Psoas muscle (tissue), 8 donors: Measurements from ENCODE around the gene HORMAD1. TPM values are rescaled to one million over a fixed set of nuclear protein-coding genes. Genes with fewer than 3 reads are reported as not detected.
A peak's percentile ranks its signal among the peaks of the same experiment; 100 is the strongest.

Experiments used
- ATAC-seq, 4 donors: fragments of 200-7000 bp; cut with Tn5 transposase; one replicate each; pipeline ENCODE4 v1.9.1; 2020; ENCODE audit warnings: moderate library complexity in 3 of 4, mild to moderate bottlenecking in 2 of 4
- DNase-seq, 2 donors: peaks; one replicate each; pipeline ENCODE4 v3.0.0-alpha.2; 2020
- H3K27ac ChIP-seq: fragments of 200-600 bp; one replicate; pipeline ENCODE4 v1.8.0; 2022
- H3K27me3 ChIP-seq, 3 donors: fragments of 200-600 bp in 1 of 3; one replicate each; pipeline versions ENCODE4 v1.6.1 to v1.8.0; 2013 to 2022; ENCODE audit warnings: low read length in 2 of 3, mild to moderate bottlenecking in 2 of 3, moderate library complexity in 1 of 3; ENCODE audit not compliant: insufficient read depth in 3 of 3
- H3K36me3 ChIP-seq, 2 donors: fragments of 200-600 bp in 1 of 2; one replicate each; pipeline versions ENCODE4 v1.6.1 to v1.8.0; 2013 to 2022; ENCODE audit warnings: low read depth in 1 of 2, mild to moderate bottlenecking in 1 of 2, moderate library complexity in 1 of 2; ENCODE audit not compliant: insufficient read depth in 1 of 2
- H3K4me1 ChIP-seq: fragments of 200-600 bp; one replicate; pipeline ENCODE4 v1.8.0; 2022
- H3K4me3 ChIP-seq: fragments of 200-600 bp; one replicate; pipeline ENCODE4 v1.8.0; 2022; ENCODE audit warnings: mild to moderate bottlenecking
- H3K9me3 ChIP-seq: fragments of 200-600 bp; one replicate; pipeline ENCODE4 v1.8.0; 2022
- CTCF ChIP-seq: fragments of 200-600 bp; IDR thresholded peaks from one replicate; pipeline ENCODE4 v1.8.0; 2022; ENCODE audit warnings: antibody characterized with exemption
- WGBS, 3 donors: extraction: QIAGEN DNeasy Blood & Tissue Kit; methylation state at CpG; one replicate each; pipeline versions ENCODE4 v1.1.6 to v1.1.7; 2013; 5-methylcytosine and 5-hydroxymethylcytosine counted together
- intact Hi-C, 2 donors: fragments of 100-400 bp; cut with DNase I; formaldehyde crosslinking; loops; one replicate each; pipeline versions ENCODE4 v1.11.0 to v1.14.2; 2022
- polyA plus RNA-seq, 3 donors: library from polyadenylated mRNA; stranded (reverse); fragments of 200-250 nt; gene quantifications; one replicate each; pipeline ENCODE4 v1.2.3, GENCODE V29; 2013
- total RNA-seq, 4 donors: library from RNA; stranded (reverse); fragmentation: NEBNext Ultra II Directional in 2 of 4; extraction: Animal tissue kit (Norgen Biotek cat#: 25700) in 2 of 4; gene quantifications; one replicate each; pipeline versions ENCODE4 v1.2.1 to v1.2.4, GENCODE V29; 2021 to 2023
- donor health status: healthy with polysubstance abuse.
- donor health status: DM: no; HTN: no; CAD: no; lungs with moderate emphysema.
- donor health status: Bipolar disorder and iron deficiency.
- donor health status: healthy.
- donor health status: DM: yes; HTN: yes; CAD: no.
- donor health status: DM: no; HTN: no; CAD: no.
- donor health status: DM: no; HTN: no; CAD: no.
- donor health status: DM: yes; HTN: yes; CAD: no.

Gene HORMAD1
- total and polyA plus RNA-seq, 7 donors = 0.48 TPM; not detected in 6

GRCh38 chr1:150706091-150706490 lies 14.6 kb downstream of the HORMAD1 start:
- no peaks in the 10 kb centered on the region for H3K4me1 ChIP-seq
- intact Hi-C loops = no loop called here
- no peak for DNase-seq
- no peak overlapping the region for H3K4me3 ChIP-seq
- no peaks in the 10 kb centered on the region for H3K27me3 ChIP-seq
- H3K27ac ChIP-seq = no peak overlapping the region
- TF ChIP-seq CTCF = no peak
- H3K9me3 ChIP-seq = no peaks in the 10 kb centered on the region
- ATAC-seq = no peak
- H3K36me3 ChIP-seq = no peaks in the 10 kb centered on the region
- 72 to 81% (median 80%) methylated on average over 1 of the region's 1 CpG for WGBS, 3 donors

- H3K27ac ChIP-seq = no peak overlapping the region
- DNase-seq (no peak), ATAC-seq (no peak)
- H3K4me1 ChIP-seq = no peaks in the 10 kb centered on the region
- intact Hi-C loops = no loop called here
- no peak overlapping the region for H3K4me3 ChIP-seq
- no peaks in the 10 kb centered on the region for H3K9me3 ChIP-seq
- no peak for TF ChIP-seq CTCF
- no peaks in the 10 kb centered on the region for H3K36me3 ChIP-seq
- no peaks in the 10 kb centered on the region for H3K27me3 ChIP-seq
Measured at GRCh38 chr1:150703427-150703826, 17.3 kb downstream of the HORMAD1 start.

- TF ChIP-seq CTCF = peak; percentile 26
- intact Hi-C loops = loop anchor here in 1 of 2 donors (10.0 kb wide), 1 partner anchor 132 kb away; no protein-coding TSS in a partner anchor
- peak; percentile 87 to 91 for DNase-seq
- Histone ChIP-seq H3K27me3 (no peaks in the 10 kb centered on the region), H3K9me3 (no peaks in the 10 kb centered on the region), H3K4me3 (peak within 1 kb of the TSS; percentile 82), H3K27ac (peak within 1 kb of the TSS; percentile 79), H3K4me1 (peaks cover 17% of the 10 kb centered on the region), H3K36me3 (peaks cover 0 to 33% of the 10 kb centered on the region in 2 donors)
- 1 to 3% (median 1%) methylated on average over 18 of the region's 18 CpGs for WGBS, 3 donors
- peak; percentile 99 to 100 (median 100) for ATAC-seq
Measured at GRCh38 chr1:150696995-150697927, 23.4 kb downstream of the HORMAD1 start, which contains the start of gene GOLPH3L. GOLPH3L (minus strand) TSS chr1:150697154; CDS start chr1:150694838, 2,316 bp downstream.

- ATAC-seq (peak in 2 of 4 donors; percentile 41 to 71), DNase-seq (no peak)
- Histone ChIP-seq H3K27me3 (no peaks in the 10 kb centered on the region), H3K36me3 (peaks cover 0 to 40% of the 10 kb centered on the region in 2 donors), H3K27ac (peak overlapping the region; percentile 79), H3K4me1 (peaks cover 17% of the 10 kb centered on the region), H3K4me3 (peak overlapping the region; percentile 82), H3K9me3 (no peaks in the 10 kb centered on the region)
- TF ChIP-seq CTCF = no peak
- WGBS, 3 donors = 0 to 1% (median 0%) methylated on average over 6 of the region's 6 CpGs
- intact Hi-C loops = loop anchor here in 1 of 2 donors (10.0 kb wide), 1 partner anchor 132 kb away; no protein-coding TSS in a partner anchor
Measured at GRCh38 chr1:150696590-150696989, 24.1 kb downstream of the HORMAD1 start.
